ENCODE data around the gene SHC2.
"Not testable (repeated sequence)": the region's sequence is repeated elsewhere in the genome, so short reads cannot be mapped to it uniquely, and the experiment has no call there.

The SHC2 gene

GRCh38 chr19:390386-391206 is 70.2 kb downstream of the SHC2 start:
- Mint-ChIP-seq H3K4me3 (no peak overlapping the region), H3K9me3 (peaks cover 28% of the 10 kb centered on the region), H3K4me1 (peaks cover 6% of the 10 kb centered on the region), H3K36me3 (peaks cover 19% of the 10 kb centered on the region), H3K27me3 (peaks cover 17% of the 10 kb centered on the region), H3K27ac (no peak overlapping the region)
- ATAC-seq, result no peak

GRCh38 chr19:389935-390289 is 70.9 kb downstream of the SHC2 start:
- peaks cover 6% of the 10 kb centered on the region for H3K4me1 Mint-ChIP-seq
- H3K4me3 Mint-ChIP-seq, result no peak overlapping the region
- no peak overlapping the region for H3K27ac Mint-ChIP-seq
- H3K9me3 Mint-ChIP-seq, result peaks cover 22% of the 10 kb centered on the region
- peaks cover 17% of the 10 kb centered on the region for H3K36me3 Mint-ChIP-seq
- H3K27me3 Mint-ChIP-seq, result peaks cover 17% of the 10 kb centered on the region
- no peak for ATAC-seq

- Mint-ChIP-seq H3K4me3 (no peak overlapping the region), H3K4me1 (peaks cover 6% of the 10 kb centered on the region), H3K27me3 (peaks cover 20% of the 10 kb centered on the region), H3K27ac (no peak overlapping the region), H3K9me3 (peaks cover 18% of the 10 kb centered on the region), H3K36me3 (peaks cover 12% of the 10 kb centered on the region)
- ATAC-seq, result no peak
Observed at GRCh38 chr19:389255-389934, 71.4 kb downstream of the SHC2 start.

GRCh38 chr19:388691-389090 is 72.1 kb downstream of the SHC2 start:
- Mint-ChIP-seq H3K27me3 (peaks cover 27% of the 10 kb centered on the region), H3K27ac (no peak overlapping the region), H3K36me3 (peaks cover 8% of the 10 kb centered on the region), H3K4me3 (no peak overlapping the region), H3K4me1 (peaks cover 7% of the 10 kb centered on the region), H3K9me3 (peaks cover 12% of the 10 kb centered on the region)
- ATAC-seq, result no peak

GRCh38 chr19:387777-388176 is 73.1 kb downstream of the SHC2 start:
- Mint-ChIP-seq H3K36me3 (no peaks in the 10 kb centered on the region), H3K4me1 (peaks cover 9% of the 10 kb centered on the region), H3K27me3 (peaks cover 36% of the 10 kb centered on the region), H3K4me3 (no peak overlapping the region), H3K27ac (no peak overlapping the region), H3K9me3 (peaks cover 9% of the 10 kb centered on the region)
- ATAC-seq, result no peak

GRCh38 chr19:386632-387301 is 74.1 kb downstream of the SHC2 start:
- peaks cover 36% of the 10 kb centered on the region for H3K27me3 Mint-ChIP-seq
- ATAC-seq, H3K27ac Mint-ChIP-seq, H3K4me3 Mint-ChIP-seq, H3K36me3 Mint-ChIP-seq: not testable (repeated sequence)
- peaks cover 13% of the 10 kb centered on the region for H3K9me3 Mint-ChIP-seq
- H3K4me1 Mint-ChIP-seq, result peaks cover 18% of the 10 kb centered on the region

GRCh38 chr19:386189-386588 is 74.6 kb downstream of the SHC2 start:
- H3K4me1 Mint-ChIP-seq, result peaks cover 20% of the 10 kb centered on the region
- ATAC-seq, H3K4me3 Mint-ChIP-seq, H3K27ac Mint-ChIP-seq, H3K36me3 Mint-ChIP-seq: not testable (repeated sequence)
- peaks cover 15% of the 10 kb centered on the region for H3K9me3 Mint-ChIP-seq
- H3K27me3 Mint-ChIP-seq, result peaks cover 36% of the 10 kb centered on the region

GRCh38 chr19:384799-385169 is 76.0 kb downstream of the SHC2 start:
- Mint-ChIP-seq H3K4me3 (no peak overlapping the region), H3K9me3 (peaks cover 19% of the 10 kb centered on the region), H3K27me3 (peaks cover 36% of the 10 kb centered on the region), H3K27ac (no peak overlapping the region), H3K36me3 (no peaks in the 10 kb centered on the region), H3K4me1 (peaks cover 20% of the 10 kb centered on the region)
- no peak for ATAC-seq

- Mint-ChIP-seq H3K4me3 (no peak overlapping the region), H3K4me1 (peaks cover 20% of the 10 kb centered on the region), H3K27me3 (peaks cover 35% of the 10 kb centered on the region), H3K36me3 (no peaks in the 10 kb centered on the region), H3K27ac (no peak overlapping the region), H3K9me3 (peaks cover 19% of the 10 kb centered on the region)
- no peak for ATAC-seq
Observed at GRCh38 chr19:383922-384798, 76.7 kb downstream of the SHC2 start.

- peaks cover 19% of the 10 kb centered on the region for H3K9me3 Mint-ChIP-seq
- H3K27me3 Mint-ChIP-seq, result peaks cover 29% of the 10 kb centered on the region
- ATAC-seq, result no peak
- no peaks in the 10 kb centered on the region for H3K36me3 Mint-ChIP-seq
- peaks cover 20% of the 10 kb centered on the region for H3K4me1 Mint-ChIP-seq
- H3K27ac Mint-ChIP-seq, result peak overlapping the region; percentile 69
- no peak overlapping the region for H3K4me3 Mint-ChIP-seq
Observed at GRCh38 chr19:383040-383439, 77.8 kb downstream of the SHC2 start.

- Mint-ChIP-seq H3K27ac (peak overlapping the region; percentile 69), H3K27me3 (peaks cover 34% of the 10 kb centered on the region), H3K9me3 (peaks cover 19% of the 10 kb centered on the region), H3K4me3 (peak overlapping the region; percentile 61), H3K4me1 (peaks cover 20% of the 10 kb centered on the region)
- ATAC-seq, result peak; percentile 82
- H3K36me3 Mint-ChIP-seq, result not testable (repeated sequence)
Observed at GRCh38 chr19:382578-382977, 78.3 kb downstream of the SHC2 start.

GRCh38 chr19:381901-382300 is 78.9 kb downstream of the SHC2 start:
- not testable (repeated sequence) for H3K27ac Mint-ChIP-seq, H3K36me3 Mint-ChIP-seq, ATAC-seq
- Mint-ChIP-seq H3K9me3 (peaks cover 19% of the 10 kb centered on the region), H3K4me1 (peaks cover 20% of the 10 kb centered on the region), H3K4me3 (peak overlapping the region; percentile 21), H3K27me3 (peaks cover 35% of the 10 kb centered on the region)

GRCh38 chr19:380618-381219 is 80.1 kb downstream of the SHC2 start:
- peaks cover 35% of the 10 kb centered on the region for H3K27me3 Mint-ChIP-seq
- H3K4me3 Mint-ChIP-seq, H3K27ac Mint-ChIP-seq, ATAC-seq, H3K36me3 Mint-ChIP-seq: not testable (repeated sequence)
- peaks cover 19% of the 10 kb centered on the region for H3K9me3 Mint-ChIP-seq
- H3K4me1 Mint-ChIP-seq, result peaks cover 20% of the 10 kb centered on the region

GRCh38 chr19:379796-380195 is 81.0 kb downstream of the SHC2 start:
- peaks cover 44% of the 10 kb centered on the region for H3K27me3 Mint-ChIP-seq
- peaks cover 19% of the 10 kb centered on the region for H3K9me3 Mint-ChIP-seq
- H3K27ac Mint-ChIP-seq, result no peak overlapping the region
- peaks cover 20% of the 10 kb centered on the region for H3K4me1 Mint-ChIP-seq
- ATAC-seq, result no peak
- H3K4me3 Mint-ChIP-seq, result no peak overlapping the region
- H3K36me3 Mint-ChIP-seq, result no peaks in the 10 kb centered on the region
